H9 (cell line): ENCODE measurements around the gene ANKRD27. TPM values are rescaled to one million over a fixed set of nuclear protein-coding genes. Genes with fewer than 3 reads are reported as not detected.

Experiments
- DNase-seq: peaks from one replicate; pipeline ENCODE4 v3.0.0-alpha.2; 2017
- H2AFZ ChIP-seq: one replicate; pipeline ENCODE4 v1.6.1; 2013; ENCODE audit warnings: mild to moderate bottlenecking, low read length, control low read depth, moderate library complexity
- H2AK5ac ChIP-seq: 2 replicates; pipeline ENCODE4 v1.6.1; 2013; ENCODE audit warnings: low read length, control low read depth, mixed read lengths; ENCODE audit not compliant: insufficient read length
- H2BK120ac ChIP-seq: one replicate; pipeline ENCODE4 v1.6.1; 2013; ENCODE audit warnings: low read depth, mild to moderate bottlenecking, low read length, control low read depth, inconsistent platforms; ENCODE audit not compliant: poor library complexity, severe bottlenecking
- H2BK12ac ChIP-seq: 2 replicates; pipeline ENCODE4 v1.6.1; 2013; ENCODE audit warnings: low read length, control low read depth, mixed read lengths, low read depth; ENCODE audit not compliant: insufficient read length
- H2BK15ac ChIP-seq: 2 replicates; pipeline ENCODE4 v1.6.1; 2013; ENCODE audit warnings: low read depth, low read length, control low read depth
- H2BK20ac ChIP-seq: one replicate; pipeline ENCODE4 v1.6.1; 2013; ENCODE audit warnings: low read depth, mild to moderate bottlenecking, low read length, control low read depth, inconsistent platforms; ENCODE audit not compliant: poor library complexity, severe bottlenecking
- H2BK5ac ChIP-seq: 2 replicates; pipeline ENCODE4 v1.6.1; 2013; ENCODE audit warnings: low read length, control low read depth, mixed read lengths; ENCODE audit not compliant: insufficient read length
- H3K14ac ChIP-seq: 2 replicates; pipeline ENCODE4 v1.6.1; 2013; ENCODE audit warnings: low read length, control low read depth; ENCODE audit not compliant: insufficient read depth
- H3K18ac ChIP-seq: 2 replicates; pipeline ENCODE4 v1.6.1; 2013; ENCODE audit warnings: low read depth, mild to moderate bottlenecking, mixed read lengths, low read length, control low read depth; ENCODE audit not compliant: insufficient read length
- H3K23ac ChIP-seq: 2 replicates; pipeline ENCODE4 v1.6.1; 2013; ENCODE audit warnings: low read length, control low read depth, mixed read lengths, low read depth; ENCODE audit not compliant: insufficient read length
- H3K23me2 ChIP-seq: 2 replicates; pipeline ENCODE4 v1.6.1; 2013; ENCODE audit warnings: low read depth, mild to moderate bottlenecking, mixed read lengths, low read length, control low read depth; ENCODE audit not compliant: insufficient read length, poor library complexity, severe bottlenecking
- H3K27ac ChIP-seq: 2 replicates; pipeline ENCODE4 v1.5.1; 2013; ENCODE audit warnings: low read length, control low read depth, mixed read lengths, low read depth; ENCODE audit not compliant: insufficient read length
- H3K27me3 ChIP-seq: 2 replicates; pipeline ENCODE4 v1.6.1; 2013; ENCODE audit warnings: low read length, control low read depth, inconsistent platforms; ENCODE audit not compliant: insufficient read depth
- H3K4ac ChIP-seq: 2 replicates; pipeline ENCODE4 v1.6.1; 2013; ENCODE audit warnings: low read depth, mild to moderate bottlenecking, control low read depth, inconsistent platforms, low read length, moderate library complexity
- H3K4me1 ChIP-seq: 2 replicates; pipeline ENCODE4 v1.6.1; 2013; ENCODE audit warnings: low read length, control low read depth, inconsistent platforms; ENCODE audit not compliant: insufficient read depth
- H3K4me2 ChIP-seq: 2 replicates; pipeline ENCODE4 v1.6.1; 2013; ENCODE audit warnings: low read length, control low read depth, mixed read lengths; ENCODE audit not compliant: insufficient read length, insufficient read depth
- H3K56ac ChIP-seq: 2 replicates; pipeline ENCODE4 v1.6.1; 2013; ENCODE audit warnings: low read depth, mild to moderate bottlenecking, mixed read lengths, low read length, control low read depth; ENCODE audit not compliant: insufficient read length
- H3K79me1 ChIP-seq: 2 replicates; pipeline ENCODE4 v1.6.1; 2013; ENCODE audit warnings: low read depth, mild to moderate bottlenecking, moderate library complexity, low read length, control low read depth, inconsistent platforms; ENCODE audit not compliant: insufficient read depth, poor library complexity, severe bottlenecking
- H3K79me2 ChIP-seq: 2 replicates; pipeline ENCODE4 v1.6.1; 2013; ENCODE audit warnings: low read length, control low read depth, inconsistent platforms; ENCODE audit not compliant: insufficient read depth
- H3K9ac ChIP-seq: 2 replicates; pipeline ENCODE4 v1.6.1; 2013; ENCODE audit warnings: low read length, control low read depth, mixed read lengths; ENCODE audit not compliant: insufficient read length; ENCODE audit errors: extremely low read depth
- H3K9me3 ChIP-seq: one replicate; pipeline ENCODE4 v1.6.1; 2013; ENCODE audit warnings: low read depth, low read length, inconsistent platforms; ENCODE audit not compliant: control insufficient read depth
- H3T11ph ChIP-seq: one replicate; pipeline ENCODE4 v1.6.1; 2013; ENCODE audit warnings: mild to moderate bottlenecking, low read length, control low read depth, inconsistent platforms
- H4K20me1 ChIP-seq: one replicate; pipeline ENCODE4 v1.6.1; 2013; ENCODE audit not compliant: control insufficient read depth, insufficient read length, insufficient read depth
- H4K5ac ChIP-seq: 2 replicates; pipeline ENCODE4 v1.6.1; 2013; ENCODE audit warnings: low read depth, mild to moderate bottlenecking, mixed read lengths, low read length, control low read depth; ENCODE audit not compliant: insufficient read length
- H4K8ac ChIP-seq: replicated peaks from 2 replicates; pipeline ENCODE4 v1.6.1; 2013; ENCODE audit warnings: low read length, control low read depth, mixed read lengths, low read depth; ENCODE audit not compliant: insufficient read length
- H4K91ac ChIP-seq: 2 replicates; pipeline ENCODE4 v1.6.1; 2013; ENCODE audit warnings: low read depth, mild to moderate bottlenecking, moderate library complexity, mixed read lengths, low read length, control low read depth; ENCODE audit not compliant: insufficient read length
- H3K27ac Mint-ChIP-seq, 3 experiments: 2 replicates in 2 of 3; 3 replicates in 1 of 3; pipeline ENCODE4 v1.8.0; 2020 to 2021; ENCODE audit warnings: mixed read lengths in 3 of 3, mild to moderate bottlenecking in 1 of 3, moderate library complexity in 1 of 3
- H3K27me3 Mint-ChIP-seq: 2 replicates; pipeline ENCODE4 v1.8.0; 2021; ENCODE audit warnings: low read depth, mild to moderate bottlenecking, moderate library complexity, mixed read lengths
- H3K36me3 Mint-ChIP-seq, 3 experiments: 2 replicates in 2 of 3; 3 replicates in 1 of 3; pipeline ENCODE4 v1.8.0; 2020 to 2021; ENCODE audit warnings: low read depth in 3 of 3, mixed read lengths in 3 of 3; ENCODE audit not compliant: insufficient read depth in 1 of 3
- H3K4me1 Mint-ChIP-seq, 2 experiments: 2 replicates each; pipeline ENCODE4 v1.8.0; 2020; ENCODE audit warnings: mixed read lengths in 2 of 2
- H3K4me3 Mint-ChIP-seq, 2 experiments: 2 replicates in 1 of 2; 3 replicates in 1 of 2; pipeline ENCODE4 v1.8.0; 2020 to 2021; ENCODE audit warnings: mild to moderate bottlenecking in 2 of 2, mixed read lengths in 2 of 2, moderate library complexity in 1 of 2
- H3K9me3 Mint-ChIP-seq, 2 experiments: 2 replicates in 1 of 2; 3 replicates in 1 of 2; pipeline ENCODE4 v1.8.0; 2020; ENCODE audit warnings: mild to moderate bottlenecking in 2 of 2, mixed read lengths in 2 of 2, moderate library complexity in 1 of 2
- WGBS: extraction: QIAGEN DNeasy Blood & Tissue Kit; methylation state at CpG from one replicate; pipeline ENCODE4 v1.1.7; 2013; ENCODE audit warnings: missing lambda C conversion rate, low lambda C conversion rate, mixed read lengths; ENCODE audit not compliant: insufficient read length; ENCODE audit errors: extremely low coverage; 5-methylcytosine and 5-hydroxymethylcytosine counted together
- total RNA-seq: library from RNA; stranded (reverse); gene quantifications from 2 replicates; pipeline ENCODE4 v1.2.1, GENCODE V29; 2021
- TF ChIP-seq, protein P1 (sequence below): fragments of 200-600 bp; sonication (generic); conservative IDR thresholded peaks from 3 replicates; pipeline ENCODE4 v1.8.0; 2021; ENCODE audit warnings: antibody characterized with exemption, mild to moderate bottlenecking

ANKRD27 gene
- total RNA-seq, 1 experiment from 2014 or later, result 40.7 TPM

DNA sequence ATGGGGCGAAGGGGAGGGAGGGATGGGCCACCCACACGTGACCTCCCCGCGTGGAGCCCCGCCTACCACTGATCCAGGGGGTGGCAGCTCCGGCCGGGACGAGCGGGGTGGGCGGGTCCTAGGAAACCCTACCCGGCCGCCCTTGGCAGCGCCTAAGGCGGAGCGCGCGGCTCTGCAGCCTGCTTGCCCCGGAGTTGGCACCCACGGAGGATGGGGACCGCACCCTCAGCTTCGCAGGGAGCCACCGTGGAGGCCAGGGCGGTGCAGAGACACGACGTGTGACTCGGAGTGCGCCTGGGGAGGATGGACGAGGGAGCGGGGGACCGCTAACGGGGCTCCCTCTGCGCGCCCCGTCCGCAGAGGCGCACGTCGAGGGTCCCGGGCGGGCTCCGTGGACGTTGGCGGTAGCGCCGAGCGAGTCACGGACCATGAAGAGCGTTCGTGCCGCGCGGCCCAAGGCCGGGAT lies 773 bp upstream of the ANKRD27 start, which contains the start of gene RGS9BP:
TSS of gene RGS9BP (plus strand) at position 129 of the 466 bp plus-strand sequence. CDS start 416 bp downstream, outside the sequence.
- H3K9me3 Mint-ChIP-seq, result peaks cover 0 to 1% of the 10 kb centered on the region in 2 experiments; a peak in 3 of 5 replicates
- Histone ChIP-seq H3K9me3 (no peaks in the 10 kb centered on the region), H3K23ac (no peak within 1 kb of the TSS), H3K27me3 (peaks cover 18% of the 10 kb centered on the region; the same call in 1 of the 2 replicates), H4K5ac (no peak within 1 kb of the TSS), H3K23me2 (peaks cover 9% of the 10 kb centered on the region), H2BK5ac (no peak within 1 kb of the TSS), H2BK20ac (no peak within 1 kb of the TSS), H3K14ac (no peak within 1 kb of the TSS), H2BK120ac (no peak within 1 kb of the TSS), H2AFZ (no peak within 1 kb of the TSS), H3K79me1 (peaks cover 10% of the 10 kb centered on the region), H4K91ac (no peak within 1 kb of the TSS), H4K8ac (no peak within 1 kb of the TSS), H3K79me2 (peaks cover 15% of the 10 kb centered on the region; the same call in 1 of the 2 replicates), H4K20me1 (no peaks in the 10 kb centered on the region), H3K27ac (no peak within 1 kb of the TSS), H2BK12ac (no peak within 1 kb of the TSS), H3K56ac (no peak within 1 kb of the TSS), H3K4me1 (no peaks in the 10 kb centered on the region), H2AK5ac (no peak within 1 kb of the TSS), H3K4me2 (peak within 1 kb of the TSS; percentile 92), H3K4ac (no peak within 1 kb of the TSS), H3K9ac (no peak within 1 kb of the TSS), H3T11ph (no peak within 1 kb of the TSS), H3K18ac (no peak within 1 kb of the TSS), H2BK15ac (no peak within 1 kb of the TSS)
- H3K4me1 Mint-ChIP-seq, result peaks cover 19 to 25% of the 10 kb centered on the region in 2 experiments
- peak within 1 kb of the TSS; percentile 67 to 81 for H3K4me3 Mint-ChIP-seq
- DNase-seq, result peak; percentile 66
- H3K36me3 Mint-ChIP-seq, result peaks cover 0 to 2% (median 0%) of the 10 kb centered on the region in 3 experiments; a peak in 2 of 7 replicates
- no peak within 1 kb of the TSS for H3K27ac Mint-ChIP-seq
- TF ChIP-seq, protein P1, sequence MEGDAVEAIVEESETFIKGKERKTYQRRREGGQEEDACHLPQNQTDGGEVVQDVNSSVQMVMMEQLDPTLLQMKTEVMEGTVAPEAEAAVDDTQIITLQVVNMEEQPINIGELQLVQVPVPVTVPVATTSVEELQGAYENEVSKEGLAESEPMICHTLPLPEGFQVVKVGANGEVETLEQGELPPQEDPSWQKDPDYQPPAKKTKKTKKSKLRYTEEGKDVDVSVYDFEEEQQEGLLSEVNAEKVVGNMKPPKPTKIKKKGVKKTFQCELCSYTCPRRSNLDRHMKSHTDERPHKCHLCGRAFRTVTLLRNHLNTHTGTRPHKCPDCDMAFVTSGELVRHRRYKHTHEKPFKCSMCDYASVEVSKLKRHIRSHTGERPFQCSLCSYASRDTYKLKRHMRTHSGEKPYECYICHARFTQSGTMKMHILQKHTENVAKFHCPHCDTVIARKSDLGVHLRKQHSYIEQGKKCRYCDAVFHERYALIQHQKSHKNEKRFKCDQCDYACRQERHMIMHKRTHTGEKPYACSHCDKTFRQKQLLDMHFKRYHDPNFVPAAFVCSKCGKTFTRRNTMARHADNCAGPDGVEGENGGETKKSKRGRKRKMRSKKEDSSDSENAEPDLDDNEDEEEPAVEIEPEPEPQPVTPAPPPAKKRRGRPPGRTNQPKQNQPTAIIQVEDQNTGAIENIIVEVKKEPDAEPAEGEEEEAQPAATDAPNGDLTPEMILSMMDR, result no peak
- no CpG with 5 or more reads among the region's 53 CpGs for WGBS
- peaks cover 47% of the 10 kb centered on the region for H3K27me3 Mint-ChIP-seq
